GM21528 (cell line): ENCODE data around the gene MASP1.
"Not testable (repeated sequence)": the region's sequence is repeated elsewhere in the genome, so short reads cannot be mapped to it uniquely, and the experiment has no call there.

Experiments used
- ATAC-seq: cut with Tn5 transposase; IDR thresholded peaks from one replicate; pipeline ENCODE4 v1.9.1; 2021; ENCODE audit warnings: mild to moderate bottlenecking, moderate library complexity; ENCODE audit not compliant: unreplicated experiment, low FRiP score

Gene MASP1

GRCh38 chr3:187236962-187237361 is 54.6 kb downstream of the MASP1 start:
- no peak for ATAC-seq

GRCh38 chr3:187230011-187230410 is 61.5 kb downstream of the MASP1 start:
- ATAC-seq, result no peak

- ATAC-seq, result no peak
Observed at GRCh38 chr3:187228740-187229139, 62.8 kb downstream of the MASP1 start.

DNA sequence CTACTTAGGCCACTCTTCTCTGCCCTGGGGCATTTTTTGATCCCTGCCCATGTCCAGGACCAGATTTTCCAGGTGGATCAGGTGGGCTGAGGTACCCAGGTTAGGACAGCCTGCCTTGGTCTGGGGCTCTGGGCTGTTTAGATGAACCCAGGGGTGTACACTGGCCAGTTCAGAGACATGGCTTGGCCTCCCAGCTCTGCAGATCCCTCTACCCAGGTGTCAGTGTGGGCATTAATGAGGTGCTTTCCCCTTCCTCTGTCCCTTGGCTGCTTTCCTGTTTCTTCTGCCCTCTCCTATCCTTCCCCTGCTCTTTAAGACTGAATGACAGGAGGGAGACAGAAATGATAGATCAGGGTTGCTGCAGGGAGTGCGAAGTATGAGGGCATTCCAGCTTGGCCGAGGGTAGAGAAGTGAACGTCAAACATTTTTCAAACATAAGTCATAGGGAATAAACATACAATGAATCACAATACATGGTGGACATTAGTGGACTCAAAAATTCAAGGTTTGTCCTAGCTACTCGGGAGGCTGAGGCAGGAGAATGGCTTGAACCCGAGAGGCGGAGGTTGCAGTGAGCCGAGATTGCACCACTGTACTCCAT is 63.8 kb downstream of the MASP1 start:
- ATAC-seq, result no peak

DNA sequence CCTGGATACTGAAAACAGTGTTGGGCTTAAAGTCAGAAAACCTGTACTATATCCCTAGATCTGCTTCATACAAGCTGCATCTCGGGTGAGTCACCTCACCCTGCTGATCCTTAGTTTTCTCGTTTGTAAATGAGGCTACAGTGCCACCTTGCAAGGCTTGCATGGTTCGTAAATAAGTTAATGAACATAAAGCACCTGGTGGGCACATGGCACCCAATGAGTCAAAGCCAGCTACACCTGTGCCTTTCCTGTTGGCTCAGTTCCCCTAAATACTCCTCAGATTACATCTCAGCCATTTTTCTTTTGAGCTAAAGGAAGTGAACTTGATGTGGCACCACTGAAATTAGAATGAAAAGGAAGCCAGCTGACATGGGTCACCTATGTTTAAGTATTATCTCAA is 67.7 kb downstream of the MASP1 start:
- ATAC-seq, result no peak

DNA sequence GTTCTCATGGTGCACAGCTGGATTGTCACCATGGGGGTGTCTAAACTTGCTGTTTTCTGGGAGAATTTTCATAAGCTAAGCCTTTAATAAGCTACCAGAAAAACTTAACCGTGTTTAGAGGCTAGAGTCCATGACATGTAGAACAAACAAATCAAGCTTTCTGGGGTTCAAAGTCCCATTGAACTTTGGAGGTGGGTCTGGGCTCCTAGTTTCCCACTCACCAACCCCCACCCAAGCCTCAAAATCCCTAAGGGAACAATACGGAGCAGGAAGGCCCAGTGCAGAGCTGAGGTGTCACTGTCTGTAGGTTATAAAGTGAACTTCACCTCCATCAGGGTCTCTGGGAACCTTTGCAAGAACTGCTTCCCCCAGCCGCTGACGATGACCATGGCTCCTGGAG is 68.7 kb downstream of the MASP1 start:
- ATAC-seq, result no peak

GRCh38 chr3:187215460-187215859 is 76.1 kb downstream of the MASP1 start:
- no peak for ATAC-seq

DNA sequence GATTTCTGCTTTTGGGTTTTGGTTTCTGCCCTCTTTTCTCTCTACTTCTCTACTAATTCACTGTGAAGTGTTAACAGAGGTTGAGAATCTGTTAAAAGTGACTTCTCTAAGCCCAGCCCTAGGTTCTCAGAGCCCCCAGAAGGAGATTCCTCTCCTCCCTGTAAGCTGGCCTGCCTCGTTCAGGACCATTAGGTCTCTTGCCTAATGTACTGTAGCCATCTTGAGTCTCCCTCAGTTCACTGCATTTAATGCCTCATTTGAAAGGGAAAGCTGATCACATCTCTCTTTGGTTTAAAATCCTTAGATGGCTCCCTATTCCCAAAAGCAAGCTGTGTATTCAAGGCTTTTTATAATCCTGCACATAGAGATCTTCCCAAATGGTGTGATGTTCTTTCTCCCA is 77.9 kb downstream of the MASP1 start:
- no peak for ATAC-seq

GRCh38 chr3:187212705-187213104 is 78.8 kb downstream of the MASP1 start:
- no peak for ATAC-seq

GRCh38 chr3:187212196-187212545 is 79.4 kb downstream of the MASP1 start:
- ATAC-seq, result no peak

- ATAC-seq, result no peak
Observed at GRCh38 chr3:187211532-187212195, 79.9 kb downstream of the MASP1 start.

GRCh38 chr3:187210545-187211327 is 80.8 kb downstream of the MASP1 start:
- ATAC-seq, result peak; percentile 90

- ATAC-seq, result no peak
Observed at GRCh38 chr3:187210091-187210490, 81.4 kb downstream of the MASP1 start.

GRCh38 chr3:187209491-187209890 is 82.0 kb downstream of the MASP1 start:
- no peak for ATAC-seq

GRCh38 chr3:187208159-187208558 is 83.4 kb downstream of the MASP1 start:
- no peak for ATAC-seq

GRCh38 chr3:187207624-187208023 is 83.9 kb downstream of the MASP1 start:
- ATAC-seq, result no peak

GRCh38 chr3:187207062-187207461 is 84.5 kb downstream of the MASP1 start:
- ATAC-seq, result no peak

- ATAC-seq, result no peak
Observed at GRCh38 chr3:187205683-187206082, 85.9 kb downstream of the MASP1 start.

- ATAC-seq, result not testable (repeated sequence)
Observed at GRCh38 chr3:187199463-187200050, 92.0 kb downstream of the MASP1 start.

- ATAC-seq, result no peak
Observed at GRCh38 chr3:187198490-187198889, 93.0 kb downstream of the MASP1 start.

DNA sequence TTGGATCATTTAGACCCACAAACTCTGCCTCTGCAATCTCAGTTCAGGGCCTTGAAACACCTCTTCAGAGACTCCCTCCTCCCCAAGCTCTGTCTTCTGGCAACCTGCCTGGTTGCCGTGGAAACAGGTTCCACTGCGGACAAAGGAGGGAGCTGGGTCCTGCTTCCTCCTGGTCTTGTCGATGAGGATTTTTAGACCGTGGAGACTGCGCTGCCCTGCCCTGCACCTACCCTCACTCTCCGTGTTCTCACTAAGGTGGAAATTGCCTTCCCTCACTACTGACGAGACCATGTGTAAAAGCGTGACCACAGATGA is 94.2 kb downstream of the MASP1 start, which contains the start of gene RTP1:
Gene RTP1, plus strand, starts transcription at position 152 of the 315 bp plus-strand sequence. Its CDS starts 30 bp downstream, at position 182.
- no peak for ATAC-seq
